HG02870 (cell line): ENCODE measurements around the gene DOK4.
"Not testable (repeated sequence)": the region's sequence is repeated elsewhere in the genome, so short reads cannot be mapped to it uniquely, and the experiment has no call there.

Experiments
- ATAC-seq: cut with Tn5 transposase; IDR thresholded peaks from one replicate; pipeline ENCODE4 v1.9.1; 2021; ENCODE audit warnings: mild to moderate bottlenecking, moderate library complexity; ENCODE audit not compliant: unreplicated experiment

The DOK4 gene

GRCh38 chr16:57502048-57502775, 15.9 kb upstream of the DOK4 start:
- no peak for ATAC-seq

GRCh38 chr16:57501492-57501891, 15.2 kb upstream of the DOK4 start:
- ATAC-seq, result no peak

DNA sequence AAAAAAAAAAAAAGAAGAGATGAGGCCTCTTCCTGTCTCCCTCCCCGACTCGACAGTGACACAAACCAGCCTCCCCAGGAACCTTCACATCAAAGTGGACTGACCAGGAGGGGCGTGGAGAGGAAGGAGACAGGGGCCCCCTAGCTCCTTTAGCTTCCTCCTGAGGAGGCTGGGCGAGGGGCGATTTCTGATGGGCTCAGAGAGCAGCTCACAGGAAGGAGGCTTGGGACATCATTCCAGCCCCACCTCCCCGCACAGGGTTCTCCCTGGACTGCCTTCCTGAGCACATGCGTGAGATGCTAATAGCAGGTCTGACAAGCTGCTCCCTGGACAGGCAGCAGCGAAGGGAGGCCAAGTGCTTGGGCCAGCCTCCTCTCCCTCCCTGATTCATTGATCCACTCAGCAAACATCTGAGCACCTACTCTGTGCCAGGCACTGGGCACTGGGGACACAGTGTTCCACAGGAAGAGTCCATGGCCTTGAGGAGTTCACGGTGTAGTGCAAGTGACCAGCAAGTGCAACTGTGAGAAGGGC, 14.4 kb upstream of the DOK4 start:
- no peak for ATAC-seq

GRCh38 chr16:57499941-57500340, 13.6 kb upstream of the DOK4 start:
- ATAC-seq, result not testable (repeated sequence)

DNA sequence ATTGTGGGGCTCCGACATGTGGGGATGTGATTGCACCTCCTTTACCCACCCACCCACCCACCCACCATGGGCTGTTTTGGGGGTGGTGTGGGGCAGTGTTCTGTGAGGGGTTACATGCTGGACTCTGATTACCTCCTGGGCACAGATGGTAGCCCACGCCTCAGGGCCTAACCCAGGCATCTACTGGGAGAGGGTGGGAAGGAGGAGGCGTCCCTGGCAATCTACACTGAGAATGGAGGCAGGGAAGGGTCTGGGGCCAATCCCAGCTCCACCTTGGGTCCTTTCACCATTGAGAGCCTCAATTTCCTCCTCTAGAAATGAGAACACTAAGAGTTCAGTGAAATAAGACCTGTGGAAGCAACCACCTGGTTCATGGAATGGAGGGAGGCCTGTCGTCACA, 11.7 kb upstream of the DOK4 start:
- no peak for ATAC-seq

DNA sequence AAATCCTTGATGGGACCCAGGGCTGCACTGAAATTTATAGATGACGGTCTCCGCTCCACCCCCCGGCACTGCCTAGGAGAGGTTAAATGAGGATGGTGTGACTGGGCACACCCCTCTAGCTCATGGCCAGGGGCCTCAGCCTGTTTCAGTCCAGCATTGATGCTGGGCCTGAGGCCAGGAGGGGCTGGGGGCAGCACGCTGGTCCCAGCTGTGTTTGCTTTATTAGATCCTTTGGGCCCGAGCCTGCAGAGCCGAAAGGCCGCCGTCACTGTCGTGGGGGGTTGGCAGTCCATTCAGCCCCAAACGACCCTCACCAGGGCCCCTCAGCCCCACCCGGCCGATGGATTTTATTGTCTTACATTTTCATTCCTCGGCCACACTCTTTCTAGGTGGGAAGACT, 10.8 kb upstream of the DOK4 start:
- no peak for ATAC-seq

GRCh38 chr16:57493767-57494166, 7.5 kb upstream of the DOK4 start:
- ATAC-seq, result no peak

GRCh38 chr16:57489229-57489628, 2.9 kb upstream of the DOK4 start:
- no peak for ATAC-seq

DNA sequence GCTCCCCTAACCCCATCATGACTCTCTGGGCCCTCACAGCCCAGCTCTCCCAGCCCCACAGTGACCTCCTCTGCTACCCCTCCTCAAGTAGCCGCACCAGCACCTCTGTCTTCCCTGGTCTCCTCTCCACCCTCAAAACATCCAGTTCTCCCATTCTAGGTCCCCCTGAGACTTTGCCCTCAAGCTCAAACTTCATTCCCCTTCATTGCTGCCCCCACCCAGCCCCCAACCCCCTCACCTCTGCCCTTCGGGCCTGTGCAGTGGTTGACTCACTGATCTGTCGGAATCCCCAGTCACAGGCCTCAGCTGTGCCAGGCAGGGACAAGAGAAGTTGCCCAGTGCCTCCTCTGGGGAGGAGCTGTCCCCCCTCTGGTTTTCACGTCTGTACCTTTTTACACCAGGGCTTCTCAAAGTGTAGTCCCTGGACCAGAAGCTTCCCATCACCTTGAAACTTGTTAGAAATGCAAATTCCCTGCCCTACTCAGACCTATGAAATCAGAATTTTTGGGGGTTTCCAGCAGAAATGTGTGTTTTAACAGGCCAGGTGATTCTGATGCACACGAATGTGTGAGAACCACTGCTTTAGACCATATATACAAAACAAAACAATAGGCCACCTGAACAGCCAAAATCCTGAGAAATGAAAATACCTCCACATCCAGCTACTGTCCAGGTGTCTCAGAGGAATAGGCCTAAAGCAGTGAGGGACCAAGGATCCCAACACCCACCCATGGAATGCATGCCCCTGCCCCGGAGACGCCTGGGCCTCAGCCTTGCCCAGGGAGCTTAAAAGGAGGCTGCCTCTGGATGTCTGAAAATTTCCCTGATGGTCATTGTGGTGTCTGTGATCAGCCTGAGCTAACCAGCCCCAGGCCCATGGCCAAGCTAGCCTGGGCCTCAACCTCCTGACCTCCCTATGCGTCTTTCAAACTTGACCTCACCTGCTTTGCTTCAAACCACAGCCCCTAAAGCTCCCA, 853 bp upstream of the DOK4 start:
- ATAC-seq, result no peak

GRCh38 chr16:57485091-57485915, 990 bp downstream of the DOK4 start:
- ATAC-seq, result no peak

GRCh38 chr16:57484515-57485005, 1.7 kb downstream of the DOK4 start:
- no peak for ATAC-seq

GRCh38 chr16:57483725-57484514, 2.4 kb downstream of the DOK4 start:
- no peak for ATAC-seq

DNA sequence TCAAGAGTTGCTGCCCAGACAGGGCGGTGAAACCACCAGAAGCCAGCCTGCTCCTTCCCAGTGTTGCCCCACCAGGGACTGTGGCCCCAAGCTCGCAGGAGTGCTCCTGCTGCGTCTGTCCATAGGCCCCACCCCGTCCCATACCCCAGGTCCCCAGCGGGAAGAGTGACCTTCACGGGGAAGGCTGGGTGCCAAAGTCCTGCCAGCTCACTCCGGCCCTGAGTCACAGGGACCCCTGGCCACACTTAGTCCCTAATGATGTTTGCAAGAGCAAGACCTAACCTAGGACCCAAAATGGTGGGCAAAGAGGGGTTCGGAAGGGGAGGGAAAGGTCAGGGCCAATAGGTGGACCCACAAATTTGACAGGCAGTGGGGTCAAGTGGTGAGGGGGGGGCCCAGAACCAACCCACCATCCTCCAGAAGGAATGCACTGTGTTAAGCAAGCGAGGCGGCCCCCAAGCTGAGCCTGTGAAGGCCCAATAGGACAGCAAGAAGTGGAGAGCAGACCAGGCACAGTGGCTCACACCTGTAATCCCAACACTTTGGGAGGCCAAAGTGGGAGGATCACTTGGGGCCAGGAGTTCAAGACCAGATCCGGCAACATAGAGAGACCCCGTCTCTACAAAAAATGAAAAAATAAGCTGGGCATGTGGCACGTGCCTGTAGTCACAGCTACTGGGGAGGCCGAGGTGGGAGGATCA, 3.3 kb downstream of the DOK4 start:
- ATAC-seq, result no peak

DNA sequence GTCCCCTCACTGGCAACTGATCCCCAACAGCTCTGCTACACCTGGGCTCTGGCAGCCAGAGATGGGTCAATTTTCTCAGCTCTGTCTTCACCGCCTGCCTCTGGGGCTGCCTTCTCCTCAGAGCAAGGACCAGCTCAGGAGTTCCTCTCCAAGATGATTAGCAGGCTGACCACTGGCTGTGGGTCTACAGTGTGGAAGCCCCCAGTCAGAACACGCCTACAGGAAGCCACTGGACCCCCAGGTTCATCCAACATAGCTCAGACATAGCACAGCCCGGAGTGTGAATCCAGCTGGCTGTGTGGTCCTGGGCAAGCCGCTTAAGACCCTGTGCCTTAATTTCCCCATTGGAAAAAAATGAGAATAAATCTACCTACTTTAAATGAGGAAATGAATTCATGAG, 4.9 kb downstream of the DOK4 start:
- ATAC-seq, result no peak

- ATAC-seq, result no peak
Observed at GRCh38 chr16:57480754-57481230, 5.5 kb downstream of the DOK4 start.

DNA sequence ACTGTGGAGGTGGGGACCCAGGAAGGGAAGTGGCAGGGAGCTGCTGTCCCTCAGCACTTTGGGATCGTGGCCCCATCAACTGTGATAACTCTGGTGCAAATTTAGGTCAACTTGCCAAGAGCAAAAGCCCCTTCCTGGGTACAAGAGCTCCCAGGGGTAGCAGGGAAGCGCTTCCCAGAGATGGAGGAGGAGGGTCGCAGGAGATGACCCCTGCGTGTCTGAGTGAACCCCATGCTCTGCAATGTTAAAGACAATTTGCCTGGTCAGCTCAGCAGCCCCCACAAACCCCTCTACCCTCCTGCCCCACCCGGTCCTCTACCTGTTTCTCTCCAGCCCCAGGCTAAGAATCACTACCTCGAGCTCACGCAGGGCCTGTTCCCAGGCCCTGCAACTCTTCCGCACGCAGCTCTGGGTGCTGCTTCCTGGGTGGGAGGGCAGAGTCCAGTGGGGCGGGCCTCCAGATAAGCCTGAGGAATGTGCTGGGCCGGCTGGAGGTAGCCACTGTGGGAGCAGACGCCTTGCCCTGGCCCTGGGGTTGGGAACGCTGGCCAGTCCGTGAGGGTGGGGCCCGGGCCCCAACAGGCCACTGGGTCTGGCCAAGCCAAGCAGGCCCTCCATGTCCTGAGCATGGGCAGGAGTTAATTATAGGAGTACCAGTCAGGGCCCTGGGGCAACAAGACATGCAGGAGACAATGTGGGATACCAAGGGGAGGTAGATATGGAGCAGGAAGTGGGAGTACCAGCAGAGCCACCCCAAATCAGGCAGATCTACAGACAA, 6.1 kb downstream of the DOK4 start:
- no peak for ATAC-seq

DNA sequence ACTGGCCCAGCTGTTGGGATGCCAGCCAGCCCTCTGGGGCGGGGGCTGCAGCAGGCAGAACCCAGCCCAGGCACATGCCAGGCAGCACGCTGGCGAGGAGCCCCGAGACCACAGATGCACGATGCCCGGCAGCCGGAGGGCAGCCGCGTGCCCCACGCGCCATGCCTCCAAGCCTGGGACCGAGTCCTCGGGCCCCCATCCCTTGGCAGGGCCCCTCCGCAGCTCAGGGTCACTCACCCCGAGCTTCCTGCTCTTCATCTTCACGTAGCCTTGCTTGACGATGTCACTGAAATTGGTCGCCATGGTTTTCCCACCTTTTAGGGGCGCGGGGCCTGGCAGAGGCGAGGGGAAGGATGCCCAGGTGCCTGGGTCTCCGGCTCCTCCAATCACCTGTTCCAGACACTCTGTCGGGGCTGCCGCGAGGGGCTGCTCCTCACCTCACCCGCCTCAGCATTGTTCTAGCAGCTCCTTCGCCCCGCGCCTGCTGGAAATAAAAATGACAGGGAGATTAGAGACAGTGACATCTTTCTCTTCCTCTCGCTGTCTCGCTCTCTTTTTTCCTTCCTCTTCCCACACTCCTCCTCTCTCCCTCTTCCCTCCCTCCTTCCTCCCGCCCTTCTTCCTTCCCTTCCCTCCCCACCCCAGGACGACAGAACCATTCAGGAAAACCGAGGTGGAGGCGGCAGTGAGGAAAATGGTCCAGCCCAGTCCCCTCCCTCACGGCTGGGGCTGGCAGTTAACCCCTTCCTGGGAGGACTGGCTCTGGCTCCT, 6.9 kb downstream of the DOK4 start:
- no peak for ATAC-seq
